NT2/D1 (cell line): ENCODE results near the gene ALPI.

ENCODE experiments used
- YY1 ChIP-seq: IDR thresholded peaks from 2 replicates; pipeline ENCODE4 v1.6.1; 2011; ENCODE audit not compliant: insufficient read length, insufficient read depth
- ZNF274 ChIP-seq: IDR thresholded peaks from 2 replicates; pipeline ENCODE4 v1.6.1; 2011; ENCODE audit warnings: mild to moderate bottlenecking, low read depth, low read length

- TF ChIP-seq ZNF274 (no peak), YY1 (no peak)
Measured at GRCh38 chr2:232457121-232458011, 1.4 kb downstream of the ALPI start.
